Keratinocyte (primary cell): ENCODE results near the gene AHNAK. TPM values are rescaled to one million over a fixed set of nuclear protein-coding genes. Genes with fewer than 3 reads are reported as not detected.

Source experiments
- DNase-seq: peaks from one replicate; pipeline ENCODE4 v3.0.0-alpha.2; 2011; ENCODE audit warnings: low read depth, missing footprints, low spot score
- FAIRE-seq: peaks from 2 replicates; lab custom pipeline; 2011; peaks lifted over from hg19 to GRCh38; lab: Jason Lieb, UNC
- H2AFZ ChIP-seq: 2 replicates; pipeline ENCODE4 v1.6.0; 2012; ENCODE audit warnings: low read length, control low read depth, inconsistent platforms; ENCODE audit not compliant: control insufficient read depth
- H3K27ac ChIP-seq: 2 replicates; pipeline ENCODE4 v1.5.1; 2011; ENCODE audit warnings: low read length; ENCODE audit not compliant: control insufficient read depth, insufficient read depth
- H3K27me3 ChIP-seq: 3 replicates; pipeline ENCODE4 v1.6.0; 2011; ENCODE audit warnings: low read length; ENCODE audit not compliant: control insufficient read depth, insufficient read depth; ENCODE audit errors: extremely low read depth
- H3K36me3 ChIP-seq, 2 experiments: 2 replicates in 1 of 2; 3 replicates in 1 of 2; pipeline ENCODE4 v1.5.1; 2011; ENCODE audit warnings: low read length in 2 of 2, mild to moderate bottlenecking in 1 of 2; ENCODE audit not compliant: control insufficient read depth in 2 of 2, insufficient read depth in 2 of 2; ENCODE audit errors: extremely low read depth in 1 of 2
- H3K4me1 ChIP-seq: 3 replicates; pipeline ENCODE4 v1.5.1; 2011; ENCODE audit warnings: low read length; ENCODE audit not compliant: control insufficient read depth, insufficient read depth; ENCODE audit errors: extremely low read depth
- H3K4me2 ChIP-seq: 3 replicates; pipeline ENCODE4 v1.6.0; 2011; ENCODE audit warnings: low read depth, low read length; ENCODE audit not compliant: control insufficient read depth, insufficient read depth; ENCODE audit errors: extremely low read depth
- H3K4me3 ChIP-seq, 3 experiments: fragments of 200-600 bp in 1 of 3; sonication (generic) in 1 of 3; 2 replicates in 2 of 3; 3 replicates in 1 of 3; pipeline ENCODE4 v1.5.1; 2011 to 2016; ENCODE audit warnings: low read length in 3 of 3, mild to moderate bottlenecking in 3 of 3, control low read depth in 2 of 3, inconsistent platforms in 1 of 3, low read depth in 1 of 3, mixed read lengths in 1 of 3, mixed run types in 1 of 3, moderate library complexity in 1 of 3; ENCODE audit not compliant: control insufficient read depth in 2 of 3, insufficient read depth in 2 of 3; ENCODE audit errors: extremely low read depth in 1 of 3
- H3K79me2 ChIP-seq: 2 replicates; pipeline ENCODE4 v1.6.0; 2012; ENCODE audit warnings: low read length; ENCODE audit not compliant: control insufficient read depth, insufficient read depth
- H3K9ac ChIP-seq: 3 replicates; pipeline ENCODE4 v1.6.0; 2011; ENCODE audit warnings: low read length; ENCODE audit not compliant: control insufficient read depth, insufficient read depth; ENCODE audit errors: extremely low read depth
- H3K9me1 ChIP-seq: 3 replicates; pipeline ENCODE4 v1.6.0; 2011; ENCODE audit warnings: low read length; ENCODE audit not compliant: control insufficient read depth, insufficient read depth; ENCODE audit errors: extremely low read depth
- H3K9me3 ChIP-seq: 2 replicates; pipeline ENCODE4 v1.5.1; 2012; ENCODE audit warnings: low read depth, low read length; ENCODE audit not compliant: control insufficient read depth
- H4K20me1 ChIP-seq: 3 replicates; pipeline ENCODE4 v1.6.0; 2011; ENCODE audit warnings: low read length; ENCODE audit not compliant: control insufficient read depth, insufficient read depth; ENCODE audit errors: extremely low read depth
- EZH2 ChIP-seq: IDR thresholded peaks from one replicate; pipeline ENCODE4 v1.6.1; 2012; ENCODE audit warnings: inconsistent platforms, mild to moderate bottlenecking, low read length, moderate library complexity
- dilution Hi-C: fragments of 300-500 bp; cut with MboI; formaldehyde crosslinking; loops from one replicate; pipeline ENCODE4 v1.7.0; 2020; ENCODE audit warnings: low sequenced_read_pairs; ENCODE audit not compliant: extremely low pct_ligation_motif_present
- polyA plus RNA-seq, 5 experiments: library from polyadenylated mRNA; depleted of rRNA in 3 of 5; stranded (reverse) in 3 of 5; stranded (forward) in 1 of 5; unstranded in 1 of 5; fragments of >200 nt; gene quantifications; 1 replicate in 1 of 5; 2 replicates in 3 of 5; 3 replicates in 1 of 5; pipeline versions ENCODE4 v1.2.1 to v1.2.3, GENCODE V29; 2011 to 2012; ENCODE audit warnings: missing spikeins in 2 of 5, low read depth in 1 of 5, low replicate concordance in 1 of 5
- TF ChIP-seq, protein P1 (sequence below), 3 experiments: IDR thresholded peaks in 1 of 3; conservative IDR thresholded peaks in 1 of 3; optimal IDR thresholded peaks in 1 of 3; 2 replicates in 2 of 3; 3 replicates in 1 of 3; pipeline versions ENCODE3 to v1.5.1; 2011; ENCODE audit warnings: low read length in 3 of 3, mild to moderate bottlenecking in 3 of 3, moderate library complexity in 2 of 3, control low read depth in 1 of 3, inconsistent platforms in 1 of 3; ENCODE audit not compliant: insufficient read depth in 2 of 3; ENCODE audit errors: extremely low read depth in 1 of 3

Gene AHNAK
- polyA plus RNA-seq, 1 donor (not counting 4 experiments of a cell fraction or from before 2014, with no cell fraction given), result 220 TPM

DNA sequence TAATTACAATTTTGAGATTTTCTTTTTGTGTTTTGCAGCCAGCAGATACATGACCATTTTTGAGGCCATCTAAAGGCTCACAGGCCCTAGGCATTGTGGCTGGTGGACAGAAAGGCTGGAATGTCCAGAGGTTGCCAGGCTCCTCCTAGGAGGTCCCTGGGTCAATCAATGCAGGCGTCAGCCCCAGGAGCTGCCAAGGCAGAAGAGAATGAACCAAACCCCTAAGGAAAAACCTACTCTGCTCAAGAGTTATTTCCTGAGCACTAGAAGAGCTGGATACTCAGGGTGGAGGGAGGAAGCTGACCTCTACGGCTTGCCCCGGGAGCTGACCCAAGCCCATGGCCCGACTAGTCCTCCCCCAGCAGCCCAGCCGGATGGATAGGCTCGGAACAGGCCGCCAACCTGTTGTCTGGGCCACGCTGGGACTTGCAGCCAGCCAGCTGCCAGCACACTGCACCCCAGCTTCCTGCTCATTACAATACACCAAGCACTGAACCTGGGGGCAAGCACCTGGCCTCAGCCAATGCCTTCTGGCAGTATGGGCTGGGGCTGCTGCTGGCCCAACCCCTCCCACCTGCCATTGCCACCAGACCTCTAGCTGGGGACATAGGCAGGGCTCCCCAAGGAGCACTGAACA, 133.4 kb downstream of the AHNAK start:
- H4K20me1 ChIP-seq, result no peaks in the 10 kb centered on the region
- H3K4me2 ChIP-seq, result no peak overlapping the region
- no peak overlapping the region for H3K27ac ChIP-seq
- H3K79me2 ChIP-seq, result no peaks in the 10 kb centered on the region
- H3K4me1 ChIP-seq, result peaks cover 16% of the 10 kb centered on the region
- H3K36me3 ChIP-seq, result no peaks in the 10 kb centered on the region
- no peak for TF ChIP-seq EZH2
- TF ChIP-seq, protein P1, sequence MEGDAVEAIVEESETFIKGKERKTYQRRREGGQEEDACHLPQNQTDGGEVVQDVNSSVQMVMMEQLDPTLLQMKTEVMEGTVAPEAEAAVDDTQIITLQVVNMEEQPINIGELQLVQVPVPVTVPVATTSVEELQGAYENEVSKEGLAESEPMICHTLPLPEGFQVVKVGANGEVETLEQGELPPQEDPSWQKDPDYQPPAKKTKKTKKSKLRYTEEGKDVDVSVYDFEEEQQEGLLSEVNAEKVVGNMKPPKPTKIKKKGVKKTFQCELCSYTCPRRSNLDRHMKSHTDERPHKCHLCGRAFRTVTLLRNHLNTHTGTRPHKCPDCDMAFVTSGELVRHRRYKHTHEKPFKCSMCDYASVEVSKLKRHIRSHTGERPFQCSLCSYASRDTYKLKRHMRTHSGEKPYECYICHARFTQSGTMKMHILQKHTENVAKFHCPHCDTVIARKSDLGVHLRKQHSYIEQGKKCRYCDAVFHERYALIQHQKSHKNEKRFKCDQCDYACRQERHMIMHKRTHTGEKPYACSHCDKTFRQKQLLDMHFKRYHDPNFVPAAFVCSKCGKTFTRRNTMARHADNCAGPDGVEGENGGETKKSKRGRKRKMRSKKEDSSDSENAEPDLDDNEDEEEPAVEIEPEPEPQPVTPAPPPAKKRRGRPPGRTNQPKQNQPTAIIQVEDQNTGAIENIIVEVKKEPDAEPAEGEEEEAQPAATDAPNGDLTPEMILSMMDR (optimal IDR thresholded peaks at IDR 0.05 in 1 of 3, IDR thresholded peaks at IDR 0.05 in 1 of 3, conservative IDR thresholded peaks at IDR 0.05 in 1 of 3; ENCODE audit: extremely low read depth in 1 of 3, insufficient read depth in 2 of 3, low read length in 3 of 3), result no peak
- dilution Hi-C loops, result no loop called here
- FAIRE-seq (no peak), DNase-seq (no peak)
- no peaks in the 10 kb centered on the region for H3K27me3 ChIP-seq
- H3K9me1 ChIP-seq, result no peaks in the 10 kb centered on the region
- H2AFZ ChIP-seq, result no peak overlapping the region
- H3K9me3 ChIP-seq, result no peaks in the 10 kb centered on the region
- H3K9ac ChIP-seq, result no peak overlapping the region
- no peak overlapping the region for H3K4me3 ChIP-seq

DNA sequence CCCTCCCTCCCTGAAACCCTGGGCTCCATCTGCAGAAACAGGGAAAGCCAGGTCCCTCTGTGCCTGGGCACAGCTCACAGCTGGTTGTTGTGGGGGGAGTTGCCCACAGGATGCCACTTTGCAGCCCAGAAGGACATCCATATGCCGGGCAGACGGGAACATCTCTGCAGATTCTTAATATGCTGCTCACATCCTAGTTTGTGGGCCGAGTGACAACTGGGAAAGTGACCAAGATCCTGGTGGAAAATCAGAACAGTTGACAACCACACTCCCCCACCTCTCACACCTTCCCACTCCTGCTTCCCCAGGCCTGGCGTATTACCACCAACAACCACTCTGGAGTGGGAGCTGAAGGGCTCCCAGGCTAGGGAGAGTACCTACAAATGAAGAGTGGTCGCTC, 135.1 kb downstream of the AHNAK start:
- no peak overlapping the region for H3K4me3 ChIP-seq
- no peak overlapping the region for H3K4me2 ChIP-seq
- no peak overlapping the region for H3K27ac ChIP-seq
- H2AFZ ChIP-seq, result no peak overlapping the region
- H3K9ac ChIP-seq, result no peak overlapping the region
- dilution Hi-C loops, result no loop called here
- DNase-seq (no peak), FAIRE-seq (no peak)
- no peaks in the 10 kb centered on the region for H3K9me1 ChIP-seq
- H3K9me3 ChIP-seq, result no peaks in the 10 kb centered on the region
- no peaks in the 10 kb centered on the region for H3K36me3 ChIP-seq
- no peaks in the 10 kb centered on the region for H3K27me3 ChIP-seq
- H3K4me1 ChIP-seq, result peaks cover 16% of the 10 kb centered on the region
- H3K79me2 ChIP-seq, result no peaks in the 10 kb centered on the region
- no peak for TF ChIP-seq EZH2
- TF ChIP-seq, protein P1 (optimal IDR thresholded peaks at IDR 0.05 in 1 of 3, IDR thresholded peaks at IDR 0.05 in 1 of 3, conservative IDR thresholded peaks at IDR 0.05 in 1 of 3; ENCODE audit: extremely low read depth in 1 of 3, insufficient read depth in 2 of 3, low read length in 3 of 3), result no peak
- no peaks in the 10 kb centered on the region for H4K20me1 ChIP-seq
